ENCODE data around the gene PTGFR. TPM values are rescaled to one million over a fixed set of nuclear protein-coding genes. Genes with fewer than 3 reads are reported as not detected.

Gene PTGFR
- total RNA-seq, 3 donors from 2014 or later (not counting 1 experiment from before 2014, with no cell fraction given), result not detected

DNA sequence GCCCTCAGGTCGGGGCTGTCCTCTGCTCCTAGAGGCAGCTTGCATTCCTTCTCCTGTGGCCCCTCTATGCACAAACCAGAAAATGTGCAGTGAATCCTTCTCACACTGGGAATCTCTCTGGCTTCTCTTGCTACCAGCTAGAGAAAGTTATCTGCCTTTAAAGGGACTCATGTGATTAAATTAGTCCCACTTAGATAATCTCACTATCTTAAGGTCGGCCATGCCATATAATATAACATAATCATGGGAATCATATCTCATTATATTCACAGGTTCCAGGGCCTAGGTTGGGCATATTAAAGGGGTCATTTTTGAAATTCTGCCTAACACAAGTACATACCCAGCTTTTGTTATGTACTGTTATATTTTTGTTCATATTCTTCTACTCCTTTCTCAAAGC is 31.4 kb downstream of the PTGFR start:
- WGBS (ENCODE audit: insufficient coverage), result 77% methylated on average over 1 of the region's 2 CpGs
- Mint-ChIP-seq H3K27ac (no peak overlapping the region), H3K4me3 (no peak overlapping the region), H3K4me1 (no peaks in the 10 kb centered on the region), H3K27me3 (ENCODE audit: low read depth in 2 of 2) (no peaks in the 10 kb centered on the region), H3K36me3 (no peaks in the 10 kb centered on the region), H3K9me3 (peaks cover 3 to 4% of the 10 kb centered on the region in 2 donors)
- H3K4me1 ChIP-seq (ENCODE audit: control insufficient read depth, insufficient read depth, low read length), result no peaks in the 10 kb centered on the region
- no peak overlapping the region for H3K4me3 ChIP-seq (ENCODE audit: low read length)
- no peaks in the 10 kb centered on the region for H3K9me3 ChIP-seq (ENCODE audit: control insufficient read depth, insufficient read depth, low read length)
- TF ChIP-seq, protein P1, sequence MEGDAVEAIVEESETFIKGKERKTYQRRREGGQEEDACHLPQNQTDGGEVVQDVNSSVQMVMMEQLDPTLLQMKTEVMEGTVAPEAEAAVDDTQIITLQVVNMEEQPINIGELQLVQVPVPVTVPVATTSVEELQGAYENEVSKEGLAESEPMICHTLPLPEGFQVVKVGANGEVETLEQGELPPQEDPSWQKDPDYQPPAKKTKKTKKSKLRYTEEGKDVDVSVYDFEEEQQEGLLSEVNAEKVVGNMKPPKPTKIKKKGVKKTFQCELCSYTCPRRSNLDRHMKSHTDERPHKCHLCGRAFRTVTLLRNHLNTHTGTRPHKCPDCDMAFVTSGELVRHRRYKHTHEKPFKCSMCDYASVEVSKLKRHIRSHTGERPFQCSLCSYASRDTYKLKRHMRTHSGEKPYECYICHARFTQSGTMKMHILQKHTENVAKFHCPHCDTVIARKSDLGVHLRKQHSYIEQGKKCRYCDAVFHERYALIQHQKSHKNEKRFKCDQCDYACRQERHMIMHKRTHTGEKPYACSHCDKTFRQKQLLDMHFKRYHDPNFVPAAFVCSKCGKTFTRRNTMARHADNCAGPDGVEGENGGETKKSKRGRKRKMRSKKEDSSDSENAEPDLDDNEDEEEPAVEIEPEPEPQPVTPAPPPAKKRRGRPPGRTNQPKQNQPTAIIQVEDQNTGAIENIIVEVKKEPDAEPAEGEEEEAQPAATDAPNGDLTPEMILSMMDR (IDR thresholded peaks at IDR 0.05), result no peak
- ATAC-seq, result no peak
- H3K27ac ChIP-seq (ENCODE audit: low read length), result no peak overlapping the region
- no peaks in the 10 kb centered on the region for H3K36me3 ChIP-seq (ENCODE audit: control insufficient read depth, insufficient read depth, low read length)
- intact Hi-C loops (cut with micrococcal nuclease), result no loop called here
- no peaks in the 10 kb centered on the region for H3K27me3 ChIP-seq (ENCODE audit: control insufficient read depth, insufficient read depth, low read length)
- DNase-seq, result no peak

DNA sequence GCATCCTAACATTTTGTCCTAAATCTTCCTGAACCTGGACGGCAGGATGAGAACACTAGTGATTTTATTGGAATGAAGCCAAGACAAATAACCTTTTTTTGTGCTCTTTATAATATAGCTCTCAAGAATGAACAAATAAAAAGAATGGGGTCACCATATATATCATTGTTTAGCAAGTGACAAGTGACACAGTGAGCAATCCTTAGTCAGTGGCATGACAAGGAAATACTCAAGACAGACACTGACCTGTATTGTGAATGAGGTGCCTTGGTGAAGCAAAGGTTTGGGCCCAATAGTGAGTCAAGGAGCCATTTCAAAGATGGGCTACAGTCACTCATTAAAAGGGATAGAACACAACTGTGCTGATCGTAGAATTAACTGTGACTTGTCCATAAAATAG is 35.7 kb downstream of the PTGFR start:
- H3K4me1 ChIP-seq (ENCODE audit: control insufficient read depth, insufficient read depth, low read length), result no peaks in the 10 kb centered on the region
- H3K27me3 Mint-ChIP-seq (ENCODE audit: low read depth in 2 of 2), result no peaks in the 10 kb centered on the region
- H3K36me3 ChIP-seq (ENCODE audit: control insufficient read depth, insufficient read depth, low read length), result no peaks in the 10 kb centered on the region
- ATAC-seq (no peak), DNase-seq (no peak)
- no peaks in the 10 kb centered on the region for H3K9me3 ChIP-seq (ENCODE audit: control insufficient read depth, insufficient read depth, low read length)
- no peak overlapping the region for H3K4me3 ChIP-seq (ENCODE audit: low read length)
- H3K36me3 Mint-ChIP-seq, result no peaks in the 10 kb centered on the region
- no peaks in the 10 kb centered on the region for H3K27me3 ChIP-seq (ENCODE audit: control insufficient read depth, insufficient read depth, low read length)
- H3K9me3 Mint-ChIP-seq, result peaks cover 3% of the 10 kb centered on the region in 2 donors
- H3K27ac ChIP-seq (ENCODE audit: low read length), result no peak overlapping the region
- H3K27ac Mint-ChIP-seq, result no peak overlapping the region
- TF ChIP-seq, protein P1 (IDR thresholded peaks at IDR 0.05), result no peak
- no peak overlapping the region for H3K4me3 Mint-ChIP-seq
- 86% methylated on average over 2 of the region's 2 CpGs for WGBS (ENCODE audit: insufficient coverage)
- intact Hi-C loops (cut with micrococcal nuclease), result no loop called here
- no peaks in the 10 kb centered on the region for H3K4me1 Mint-ChIP-seq

DNA sequence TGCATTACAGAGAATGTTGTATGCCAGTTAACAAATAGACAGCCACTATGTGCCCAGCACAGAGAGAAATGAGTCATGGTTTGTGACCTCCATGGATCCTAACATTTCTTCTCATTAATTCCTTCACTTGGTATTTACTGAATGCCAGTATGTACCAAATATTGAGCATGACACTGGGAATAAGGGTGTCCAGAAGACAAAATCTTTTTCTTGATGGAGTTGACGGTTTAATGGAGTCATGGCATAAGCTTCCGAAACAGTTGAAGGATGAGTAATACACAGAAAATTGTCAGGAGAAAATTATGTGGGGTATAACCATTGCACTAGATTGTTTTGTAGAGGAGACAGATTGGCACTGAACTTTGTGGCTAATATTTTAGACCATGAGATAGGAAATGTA is 36.9 kb downstream of the PTGFR start:
- intact Hi-C loops (cut with micrococcal nuclease), result no loop called here
- Histone ChIP-seq H3K4me3 (ENCODE audit: low read length) (no peak overlapping the region), H3K27ac (ENCODE audit: low read length) (no peak overlapping the region), H3K27me3 (ENCODE audit: control insufficient read depth, insufficient read depth, low read length) (no peaks in the 10 kb centered on the region), H3K9me3 (ENCODE audit: control insufficient read depth, insufficient read depth, low read length) (no peaks in the 10 kb centered on the region), H3K36me3 (ENCODE audit: control insufficient read depth, insufficient read depth, low read length) (no peaks in the 10 kb centered on the region), H3K4me1 (ENCODE audit: control insufficient read depth, insufficient read depth, low read length) (no peaks in the 10 kb centered on the region)
- TF ChIP-seq, protein P1 (IDR thresholded peaks at IDR 0.05), result no peak
- H3K4me3 Mint-ChIP-seq, result no peak overlapping the region
- no peaks in the 10 kb centered on the region for H3K4me1 Mint-ChIP-seq
- H3K27ac Mint-ChIP-seq, result no peak overlapping the region
- H3K9me3 Mint-ChIP-seq, result peaks cover 3% of the 10 kb centered on the region in 2 donors
- no peaks in the 10 kb centered on the region for H3K27me3 Mint-ChIP-seq (ENCODE audit: low read depth in 2 of 2)
- no peaks in the 10 kb centered on the region for H3K36me3 Mint-ChIP-seq
- ATAC-seq (no peak), DNase-seq (no peak)
- WGBS (ENCODE audit: insufficient coverage), result 94% methylated on average over 2 of the region's 2 CpGs

DNA sequence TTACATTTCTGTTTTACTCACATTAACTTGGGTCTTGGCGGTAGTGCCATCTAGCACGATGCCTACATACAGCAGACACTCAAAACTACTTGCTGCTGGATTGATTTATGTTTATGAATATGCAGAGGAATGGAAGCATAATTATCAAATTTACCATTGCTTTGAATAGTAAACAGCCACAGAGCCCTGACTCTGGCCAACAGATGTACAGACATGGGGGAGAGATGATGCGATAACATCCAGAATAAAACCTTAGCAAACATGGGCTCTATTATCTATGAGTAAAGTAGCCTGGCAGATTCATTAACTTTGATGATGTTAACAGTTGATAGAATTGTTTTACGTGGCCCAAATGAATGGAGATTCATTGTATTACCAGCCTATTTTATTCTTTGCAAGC is 42.8 kb downstream of the PTGFR start:
- ATAC-seq, result no peak

More for the DNA sequence above, 42.8 kb downstream of the PTGFR start:
- H3K27ac ChIP-seq (ENCODE audit: low read length), result no peak overlapping the region
- H3K27me3 ChIP-seq (ENCODE audit: control insufficient read depth, insufficient read depth, low read length), result no peaks in the 10 kb centered on the region
- 95% methylated on average over 3 of the region's 4 CpGs for WGBS (ENCODE audit: insufficient coverage)
- Mint-ChIP-seq H3K27ac (no peak overlapping the region), H3K4me1 (no peaks in the 10 kb centered on the region), H3K27me3 (ENCODE audit: low read depth in 2 of 2) (no peaks in the 10 kb centered on the region), H3K4me3 (no peak overlapping the region), H3K9me3 (peaks cover 2 to 6% of the 10 kb centered on the region in 2 donors), H3K36me3 (no peaks in the 10 kb centered on the region)
- no peaks in the 10 kb centered on the region for H3K36me3 ChIP-seq (ENCODE audit: control insufficient read depth, insufficient read depth, low read length)
- TF ChIP-seq, protein P1 (IDR thresholded peaks at IDR 0.05), result no peak
- DNase-seq, result no peak
- no peak overlapping the region for H3K4me3 ChIP-seq (ENCODE audit: low read length)
- intact Hi-C loops (cut with micrococcal nuclease), result no loop called here
- H3K4me1 ChIP-seq (ENCODE audit: control insufficient read depth, insufficient read depth, low read length), result no peaks in the 10 kb centered on the region
- H3K9me3 ChIP-seq (ENCODE audit: control insufficient read depth, insufficient read depth, low read length), result no peaks in the 10 kb centered on the region

All from natural killer cell (primary cell).